Heart right ventricle (tissue), 16 donors: ENCODE results near the gene NXPH2. TPM values are rescaled to one million over a fixed set of nuclear protein-coding genes. Genes with fewer than 3 reads are reported as not detected.

ENCODE experiments used
- ATAC-seq, 8 donors: fragments of 200-7000 bp; cut with Tn5 transposase; one replicate each; pipeline ENCODE4 v1.9.1; 2020; ENCODE audit warnings: mild to moderate bottlenecking in 8 of 8, moderate library complexity in 8 of 8, moderate number of reproducible peaks in 1 of 8
- DNase-seq, 2 donors: peaks; one replicate each; pipeline ENCODE4 v3.0.0-alpha.2; 2020
- H3K27ac ChIP-seq, 10 donors: fragments of 200-600 bp; sonication (generic) in 2 of 10; one replicate each; pipeline versions ENCODE4 v1.5.0 to v1.8.0; 2020 to 2022; ENCODE audit warnings: mild to moderate bottlenecking in 3 of 10
- H3K27me3 ChIP-seq, 7 donors: fragments of 200-600 bp; one replicate each; pipeline ENCODE4 v1.8.0; 2021 to 2022; ENCODE audit warnings: mild to moderate bottlenecking in 2 of 7
- H3K36me3 ChIP-seq, 9 donors: fragments of 200-600 bp; sonication (generic) in 1 of 9; one replicate each; pipeline versions ENCODE4 v1.5.0 to v1.8.0; 2020 to 2022; ENCODE audit warnings: mild to moderate bottlenecking in 2 of 9
- H3K4me1 ChIP-seq, 9 donors: fragments of 200-600 bp; sonication (generic) in 1 of 9; one replicate each; pipeline versions ENCODE4 v1.5.0 to v1.8.0; 2020 to 2022; ENCODE audit warnings: mild to moderate bottlenecking in 4 of 9
- H3K4me3 ChIP-seq, 10 donors: fragments of 200-600 bp; sonication (generic) in 2 of 10; one replicate each; pipeline versions ENCODE4 v1.5.0 to v1.8.0; 2020 to 2022; ENCODE audit warnings: mild to moderate bottlenecking in 7 of 10, moderate library complexity in 2 of 10
- H3K9me3 ChIP-seq, 11 donors: fragments of 200-600 bp in 10 of 11; sonication (generic) in 2 of 11; one replicate each; pipeline versions ENCODE4 v1.5.0 to v1.8.0; 2013 to 2022; ENCODE audit warnings: mild to moderate bottlenecking in 2 of 11, control low read depth in 1 of 11, moderate library complexity in 1 of 11
- WGBS, 2 donors: extraction: QIAGEN DNeasy Blood & Tissue Kit; methylation state at CpG; one replicate each; pipeline ENCODE4 v1.1.7; 2013; ENCODE audit warnings: inconsistent platforms in 1 of 2; 5-methylcytosine and 5-hydroxymethylcytosine counted together
- intact Hi-C, 10 donors: fragments of 100-400 bp; cut with DNase I; formaldehyde crosslinking; loops; one replicate each; pipeline versions ENCODE4 v1.11.1 to v1.14.2; 2022
- polyA plus RNA-seq, 2 donors: library from polyadenylated mRNA; stranded (reverse); fragments of 200-250 nt; gene quantifications; one replicate each; pipeline ENCODE4 v1.2.3, GENCODE V29; 2013
- total RNA-seq, 10 donors: library from RNA; stranded (reverse); fragmentation: NEBNext Ultra II Directional in 3 of 10; extraction: Animal tissue kit (Norgen Biotek cat#: 25700) in 3 of 10; gene quantifications; one replicate each; pipeline versions ENCODE4 v1.2.1 to v1.2.4, GENCODE V29; 2021 to 2023
- TF ChIP-seq, protein P1 (sequence below), 9 donors: fragments of 200-600 bp; sonication (generic) in 2 of 9; IDR thresholded peaks; one replicate each; pipeline versions ENCODE4 v1.5.0 to v1.8.0; 2021 to 2022; ENCODE audit warnings: antibody characterized with exemption in 9 of 9, mild to moderate bottlenecking in 5 of 9, moderate library complexity in 1 of 9
- donor health status: Arrhythmogenic right ventricular cardiomyopathy.
- donor health status: ischemic (EF 13 %, LVEDD 7.1; RV severe dilation, severe dysfunction).
- donor health status: healthy with polysubstance abuse.
- donor health status: DM: no; HTN: yes; CAD: no.
- donor health status: DM: no; HTN: no; CAD: no.
- donor health status: ischemic (EF 25% LVEDD 6.9; RV normal size, moderate dysfunction).
- donor health status: ischemic (EF 25% LVEDD 5.7; RV mildly dilated, moderate dysfunction).
- donor health status: healthy.
- donor health status: DM: yes; HTN: yes; CAD: no.
- donor health status: Ischemic cardiomyopathy.
- donor health status: ischemic (EF 35%, LVEDD 5.7; RV mildly dilated, moderate dysfunction).
- donor health status: nonischemic (EF 11% LVEDD 7.7; RV severe dilation, severe dysfunction).
- donor health status: DM: yes; HTN: yes; CAD: no.
- donor health status: PGD.
- donor health status: ischemic (EF 29% LVEDD 5.4; RV normal size, mild dysfunction).
- donor health status: nonischemic (EF 23%, LVEDD 6.1; RV moderate dilation, normal function).

Gene NXPH2
- total and polyA plus RNA-seq, 12 donors: not detected

- Histone ChIP-seq H3K36me3 (no peaks in the 10 kb centered on the region), H3K4me3 (no peak overlapping the region), H3K4me1 (no peaks in the 10 kb centered on the region), H3K27me3 (no peaks in the 10 kb centered on the region), H3K27ac (no peak overlapping the region), H3K9me3 (no peaks in the 10 kb centered on the region)
- WGBS, 2 donors: 48 to 67% methylated on average over 10 of the region's 10 CpGs
- intact Hi-C loops: no loop called here
- ATAC-seq (no peak), DNase-seq (no peak)
- TF ChIP-seq, protein P1, sequence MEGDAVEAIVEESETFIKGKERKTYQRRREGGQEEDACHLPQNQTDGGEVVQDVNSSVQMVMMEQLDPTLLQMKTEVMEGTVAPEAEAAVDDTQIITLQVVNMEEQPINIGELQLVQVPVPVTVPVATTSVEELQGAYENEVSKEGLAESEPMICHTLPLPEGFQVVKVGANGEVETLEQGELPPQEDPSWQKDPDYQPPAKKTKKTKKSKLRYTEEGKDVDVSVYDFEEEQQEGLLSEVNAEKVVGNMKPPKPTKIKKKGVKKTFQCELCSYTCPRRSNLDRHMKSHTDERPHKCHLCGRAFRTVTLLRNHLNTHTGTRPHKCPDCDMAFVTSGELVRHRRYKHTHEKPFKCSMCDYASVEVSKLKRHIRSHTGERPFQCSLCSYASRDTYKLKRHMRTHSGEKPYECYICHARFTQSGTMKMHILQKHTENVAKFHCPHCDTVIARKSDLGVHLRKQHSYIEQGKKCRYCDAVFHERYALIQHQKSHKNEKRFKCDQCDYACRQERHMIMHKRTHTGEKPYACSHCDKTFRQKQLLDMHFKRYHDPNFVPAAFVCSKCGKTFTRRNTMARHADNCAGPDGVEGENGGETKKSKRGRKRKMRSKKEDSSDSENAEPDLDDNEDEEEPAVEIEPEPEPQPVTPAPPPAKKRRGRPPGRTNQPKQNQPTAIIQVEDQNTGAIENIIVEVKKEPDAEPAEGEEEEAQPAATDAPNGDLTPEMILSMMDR (IDR thresholded peaks at IDR 0.05): no peak
These were observed 108.6 kb downstream of the NXPH2 start for GRCh38 chr2:138671566-138671965.

DNA sequence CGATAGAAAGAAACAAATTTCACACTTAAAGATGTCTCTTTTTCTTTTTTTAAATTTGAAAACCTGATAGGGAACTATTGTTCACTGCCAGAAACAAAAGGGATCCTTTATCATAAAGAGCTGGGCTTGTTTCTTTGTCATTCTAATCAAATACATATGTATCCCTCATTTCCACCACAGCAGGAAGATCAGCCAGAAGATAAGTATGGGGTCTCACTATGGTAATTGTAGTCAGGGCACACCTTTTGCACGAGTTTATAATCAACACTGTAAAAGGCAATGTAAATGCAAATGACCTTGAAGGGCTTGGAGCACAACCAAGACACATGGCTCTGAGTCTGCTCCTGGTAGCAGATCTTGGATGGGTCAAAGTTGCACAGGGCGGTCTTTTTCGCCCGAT lies 109.5 kb downstream of the NXPH2 start:
- TF ChIP-seq, protein P1 (IDR thresholded peaks at IDR 0.05): no peak
- H3K27me3 ChIP-seq: no peaks in the 10 kb centered on the region
- no peak for DNase-seq
- ATAC-seq: no peak
- H3K36me3 ChIP-seq: no peaks in the 10 kb centered on the region
- no peaks in the 10 kb centered on the region for H3K4me1 ChIP-seq
- 76 to 81% methylated on average over 5 of the region's 5 CpGs for WGBS, 2 donors
- intact Hi-C loops: no loop called here
- H3K4me3 ChIP-seq: no peak overlapping the region
- H3K27ac ChIP-seq: no peak overlapping the region
- no peaks in the 10 kb centered on the region for H3K9me3 ChIP-seq

DNA sequence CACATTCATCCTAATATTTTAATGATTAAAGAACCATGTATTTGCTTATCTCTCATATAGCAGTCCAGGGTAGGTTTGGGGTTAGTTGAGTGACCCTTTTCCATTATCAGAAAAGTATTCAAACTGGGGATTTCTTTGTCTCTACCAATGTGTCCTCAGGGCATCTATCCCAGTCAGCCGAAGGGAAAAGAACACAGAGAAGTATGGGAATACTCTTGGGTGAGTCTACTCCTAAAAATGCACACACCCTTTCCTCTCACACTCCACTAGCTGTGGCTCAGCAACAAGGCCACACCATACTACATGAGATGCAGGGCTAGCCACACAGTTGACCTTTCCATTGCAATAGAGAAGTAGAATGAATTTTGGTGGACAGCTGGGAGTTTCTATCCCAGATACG lies 114.3 kb downstream of the NXPH2 start:
- Histone ChIP-seq H3K27me3 (no peaks in the 10 kb centered on the region), H3K4me3 (no peak overlapping the region), H3K4me1 (no peaks in the 10 kb centered on the region), H3K9me3 (no peaks in the 10 kb centered on the region), H3K27ac (no peak overlapping the region), H3K36me3 (no peaks in the 10 kb centered on the region)
- WGBS, 2 donors: 79 to 98% methylated on average over 2 of the region's 2 CpGs
- no peak for ATAC-seq
- no peak for DNase-seq
- TF ChIP-seq, protein P1 (IDR thresholded peaks at IDR 0.05): no peak
- intact Hi-C loops: no loop called here

DNA sequence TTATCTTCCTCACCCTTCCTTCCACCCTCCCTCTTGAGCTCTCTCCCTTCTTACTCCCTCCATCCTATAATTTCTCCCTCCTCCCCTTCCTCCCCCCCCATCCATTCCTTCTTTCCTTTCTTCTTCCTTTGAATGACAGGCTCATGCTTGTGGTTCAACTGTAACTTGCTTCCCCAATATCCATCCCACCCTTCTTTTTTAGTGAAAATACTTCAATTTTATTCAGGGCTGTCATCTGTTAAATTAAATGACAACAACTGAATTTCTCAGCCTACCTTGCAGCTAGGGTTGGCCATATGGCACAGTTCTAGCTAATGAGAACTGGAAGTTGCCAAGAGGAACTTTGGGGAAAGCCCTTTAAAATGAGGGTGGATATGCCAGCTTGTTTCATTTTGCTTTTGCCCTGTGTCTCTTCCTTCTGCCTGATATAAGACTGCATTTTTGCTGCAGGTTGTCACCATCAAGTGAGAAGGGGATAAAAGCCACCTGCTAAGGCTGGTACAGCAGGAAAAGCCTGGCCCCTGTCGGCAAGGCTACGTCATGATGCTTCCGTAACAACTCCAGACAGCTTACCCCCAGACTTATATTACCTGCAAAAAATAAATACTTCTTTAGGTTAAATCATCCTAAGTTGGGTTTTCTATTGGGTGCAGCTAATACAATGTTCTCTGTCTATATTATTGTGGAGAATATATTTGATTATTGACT lies 121.8 kb downstream of the NXPH2 start:
- intact Hi-C loops: no loop called here
- H3K27me3 ChIP-seq: no peaks in the 10 kb centered on the region
- H3K27ac ChIP-seq: no peak overlapping the region
- no peak for DNase-seq
- no peaks in the 10 kb centered on the region for H3K9me3 ChIP-seq
- TF ChIP-seq, protein P1 (IDR thresholded peaks at IDR 0.05): no peak
- no peak overlapping the region for H3K4me3 ChIP-seq
- no peaks in the 10 kb centered on the region for H3K4me1 ChIP-seq
- no peak for ATAC-seq
- 77 to 82% methylated on average over 3 of the region's 3 CpGs for WGBS, 2 donors
- H3K36me3 ChIP-seq: no peaks in the 10 kb centered on the region
